A673 (cell line): ENCODE measurements around the gene CHD9. TPM values are rescaled to one million over a fixed set of nuclear protein-coding genes. Genes with fewer than 3 reads are reported as not detected.

ENCODE experiments used
- BruUV-seq: library from RNA; stranded (reverse); fragments of 400-500 nt; replicated peaks from 2 replicates; lab custom pipeline; 2021; lab: Mats Ljungman, UMichigan
- CTCF ChIA-PET: fragments of 300-600 bp; sonication (Branson Sonifier 250); formaldehyde crosslinking; loops from one replicate; lab custom pipeline; 2022; ENCODE audit warnings: antibody characterized with exemption; lab: Charles Lee
- POLR2A ChIA-PET: fragments of 300-600 bp; sonication (Branson Sonifier 250); formaldehyde crosslinking; loops from one replicate; lab custom pipeline; 2022; ENCODE audit warnings: antibody characterized with exemption; ENCODE audit not compliant: low non-redundant PET; lab: Charles Lee
- DNase-seq: peaks from one replicate; pipeline ENCODE4 v3.0.0-alpha.2; 2015; ENCODE audit warnings: low spot score
- H3K27ac ChIP-seq: fragments of 200-600 bp; sonication (generic); 2 replicates; pipeline ENCODE4 v1.5.1; 2016; ENCODE audit warnings: mixed run types, low read depth, mild to moderate bottlenecking, mixed read lengths, antibody characterized with exemption, low read length; ENCODE audit not compliant: poor library complexity, severe bottlenecking
- H3K27me3 ChIP-seq: fragments of 200-600 bp; sonication (generic); replicated peaks from 2 replicates; pipeline ENCODE4 v1.6.1; 2017; ENCODE audit warnings: mixed run types, low read depth, mild to moderate bottlenecking, mixed read lengths, antibody characterized with exemption, low read length; ENCODE audit not compliant: insufficient read depth, poor library complexity
- H3K36me3 ChIP-seq: fragments of 200-600 bp; sonication (generic); 2 replicates; pipeline ENCODE4 v1.6.1; 2016; ENCODE audit warnings: mixed run types, mild to moderate bottlenecking, mixed read lengths, antibody characterized with exemption, low read length; ENCODE audit not compliant: insufficient read depth, poor library complexity, severe bottlenecking
- H3K4me1 ChIP-seq: fragments of 200-600 bp; sonication (generic); 2 replicates; pipeline ENCODE4 v1.6.1; 2017; ENCODE audit warnings: mixed run types, mild to moderate bottlenecking, mixed read lengths, antibody characterized with exemption, low read length; ENCODE audit not compliant: insufficient read depth, poor library complexity, severe bottlenecking
- H3K4me3 ChIP-seq: fragments of 200-600 bp; sonication (generic); 2 replicates; pipeline ENCODE4 v1.5.1; 2016; ENCODE audit warnings: low read depth, mixed run types, mild to moderate bottlenecking, mixed read lengths, low read length; ENCODE audit not compliant: poor library complexity, severe bottlenecking
- H3K9me3 ChIP-seq: fragments of 200-600 bp; sonication (generic); 2 replicates; pipeline ENCODE4 v1.6.1; 2016; ENCODE audit warnings: mixed run types, low read depth, mild to moderate bottlenecking, mixed read lengths, antibody characterized with exemption, low read length; ENCODE audit not compliant: poor library complexity, severe bottlenecking
- CTCF ChIP-seq: fragments of 300-800, 200-600 bp; sonication (generic); conservative IDR thresholded peaks from 2 replicates; pipeline ENCODE4 v1.5.1; 2017; ENCODE audit warnings: low read depth, mild to moderate bottlenecking, antibody characterized with exemption, low read length, moderate library complexity, mixed read lengths
- EZH2 ChIP-seq: fragments of 200-600 bp; sonication (generic); IDR thresholded peaks from 2 replicates; pipeline ENCODE4 v1.6.1; 2017; ENCODE audit warnings: borderline replicate concordance, low read depth, mild to moderate bottlenecking, mixed read lengths, antibody characterized with exemption, low read length; ENCODE audit not compliant: poor library complexity, severe bottlenecking
- intact Hi-C: fragments of 100-400 bp; cut with micrococcal nuclease; formaldehyde crosslinking; loops from one replicate; pipeline ENCODE4 v1.10.0; 2022; ENCODE audit not compliant: unreplicated experiment
- total RNA-seq: library from RNA; stranded (reverse); gene quantifications from 2 replicates; pipeline ENCODE4 v1.2.3, GENCODE V29; 2021

The CHD9 gene
- total RNA-seq, 1 experiment from 2014 or later: 76.8 TPM

DNA sequence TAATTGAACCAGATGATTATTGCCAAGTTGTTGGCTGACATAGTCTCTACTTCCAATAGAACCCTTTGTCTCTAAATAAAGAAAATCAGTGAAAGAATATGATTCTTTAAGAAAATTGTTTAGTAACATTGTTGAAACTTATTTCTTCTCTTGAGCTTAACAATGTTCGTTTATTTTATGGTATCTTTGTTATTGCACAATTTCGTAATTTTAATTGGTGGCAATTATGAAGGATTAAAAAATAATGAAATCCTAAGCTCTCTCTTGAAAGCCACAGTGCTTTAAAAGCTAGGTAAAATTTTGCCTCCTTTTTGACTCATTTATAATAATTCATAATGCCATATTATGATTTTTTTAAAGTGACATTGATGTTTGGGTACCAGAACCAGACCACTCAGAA is 230.4 kb downstream of the CHD9 start:
- no TSS peak for BruUV-seq
- DNase-seq: no peak
- Histone ChIP-seq H3K36me3 (peaks cover 69% of the 10 kb centered on the region), H3K9me3 (no peaks in the 10 kb centered on the region), H3K27ac (no peak overlapping the region), H3K4me3 (no peak overlapping the region), H3K4me1 (no peaks in the 10 kb centered on the region), H3K27me3 (no peaks in the 10 kb centered on the region)
- TF ChIP-seq CTCF (no peak), EZH2 (no peak)
- ChIA-PET CTCF (no interaction called here), POLR2A (interaction anchor here (0.9 kb wide), 1 partner anchor 185 kb away, joined by 4 read pairs; no protein-coding TSS in a partner anchor)
- intact Hi-C loops: no loop called here

- DNase-seq: no peak
- ChIA-PET CTCF (no interaction called here), POLR2A (no interaction called here)
- TF ChIP-seq CTCF (no peak), EZH2 (no peak)
- H3K9me3 ChIP-seq: no peaks in the 10 kb centered on the region
- H3K4me1 ChIP-seq: no peaks in the 10 kb centered on the region
- H3K4me3 ChIP-seq: no peak overlapping the region
- H3K27me3 ChIP-seq: no peaks in the 10 kb centered on the region
- H3K27ac ChIP-seq: no peak overlapping the region
- peaks cover 97% of the 10 kb centered on the region for H3K36me3 ChIP-seq
- no TSS peak for BruUV-seq
- intact Hi-C loops: no loop called here
Measured at GRCh38 chr16:53290520-53290919, 235.7 kb downstream of the CHD9 start.

GRCh38 chr16:53291757-53292392 is 237.1 kb downstream of the CHD9 start:
- no peak for TF ChIP-seq EZH2
- no peak for TF ChIP-seq CTCF
- CTCF ChIA-PET: no interaction called here
- Histone ChIP-seq H3K4me1 (no peaks in the 10 kb centered on the region), H3K27me3 (no peaks in the 10 kb centered on the region), H3K27ac (no peak overlapping the region), H3K36me3 (peaks cover 91% of the 10 kb centered on the region), H3K9me3 (no peaks in the 10 kb centered on the region), H3K4me3 (no peak overlapping the region)
- DNase-seq: no peak
- intact Hi-C loops: no loop called here
- POLR2A ChIA-PET: no interaction called here
- BruUV-seq: no TSS peak
